ENCODE measurements around the gene DSCAML1.

- TF ChIP-seq CTCF (IDR thresholded peaks at IDR 0.05; ENCODE audit: low read length) (no peak), EZH2 (IDR thresholded peaks at IDR 0.05; ENCODE audit: borderline replicate concordance, low read length) (no peak)
Measured at GRCh38 chr11:117523680-117524079, 273.3 kb downstream of the DSCAML1 start.

All from OCI-LY1 (cell line).